ENCODE measurements around the gene CDHR2. TPM values are rescaled to one million over a fixed set of nuclear protein-coding genes. Genes with fewer than 3 reads are reported as not detected.

CDHR2 gene
- total and polyA plus RNA-seq, 2 of the 13 experiments (the other 11 are each of a cell fraction or from before 2014, with no cell fraction given): 17.9 to 20.9 TPM

DNA sequence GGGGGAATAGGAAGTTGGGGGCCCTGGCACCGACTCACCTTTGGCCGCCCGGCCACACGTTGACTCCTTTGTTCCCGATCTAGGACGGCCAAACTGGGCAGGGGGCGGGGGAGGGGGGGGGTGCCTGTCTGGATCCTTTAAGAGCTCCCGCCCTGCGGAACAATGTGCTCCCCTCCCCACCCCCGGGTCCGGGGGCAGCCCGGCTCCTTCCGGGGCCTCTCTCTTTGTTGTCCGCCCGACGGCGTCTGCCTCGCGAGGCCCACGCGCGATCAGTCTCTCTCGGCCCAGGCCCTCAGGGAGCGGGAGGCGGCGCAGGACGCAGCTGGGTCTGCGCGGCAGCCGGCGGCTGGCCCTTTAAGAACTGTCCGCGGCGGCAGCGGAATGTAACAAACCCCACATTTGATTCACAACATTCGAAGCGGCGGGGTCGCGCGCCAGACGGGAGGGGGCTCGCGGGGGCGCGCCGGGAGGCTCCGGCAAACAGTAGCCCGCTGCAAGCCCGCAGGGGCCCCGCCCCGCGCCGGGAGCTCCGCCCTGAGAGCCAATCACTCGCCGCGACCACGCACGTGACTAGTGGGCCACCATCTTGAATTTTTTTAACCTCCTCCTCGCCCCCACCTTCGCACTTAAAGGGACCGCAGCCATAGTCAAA is 12.1 kb upstream of the CDHR2 start, which contains the start of gene RNF44 (continued):
- 0 out of 2 replicates have a peak, but pooled peaks have one; percentile 13 for TF ChIP-seq BORCS8-MEF2B (CRISPR knock-in tag; IDR thresholded peaks at IDR 0.05)
- TF ChIP-seq MAZ (IDR thresholded peaks at IDR 0.05; ENCODE audit: borderline replicate concordance, low read depth, low read length): peak; percentile 97
- TF ChIP-seq MAZ (CRISPR knock-in tag; IDR thresholded peaks at IDR 0.05; ENCODE audit: low read depth): peak; percentile 91
- no peak for TF ChIP-seq KLF13 (CRISPR knock-in tag; IDR thresholded peaks at IDR 0.05)
- no peak for TF ChIP-seq SIX4 (CRISPR knock-in tag; IDR thresholded peaks at IDR 0.05)
- peak; percentile 55; the same call in 1 of the 2 replicates for TF ChIP-seq ZNF879 (CRISPR knock-in tag; IDR thresholded peaks at IDR 0.05)
- TF ChIP-seq SNAPC2 (CRISPR knock-in tag; IDR thresholded peaks at IDR 0.05): 0 out of 2 replicates have a peak, but pooled peaks have one; percentile 21
- TF ChIP-seq, protein P1, sequence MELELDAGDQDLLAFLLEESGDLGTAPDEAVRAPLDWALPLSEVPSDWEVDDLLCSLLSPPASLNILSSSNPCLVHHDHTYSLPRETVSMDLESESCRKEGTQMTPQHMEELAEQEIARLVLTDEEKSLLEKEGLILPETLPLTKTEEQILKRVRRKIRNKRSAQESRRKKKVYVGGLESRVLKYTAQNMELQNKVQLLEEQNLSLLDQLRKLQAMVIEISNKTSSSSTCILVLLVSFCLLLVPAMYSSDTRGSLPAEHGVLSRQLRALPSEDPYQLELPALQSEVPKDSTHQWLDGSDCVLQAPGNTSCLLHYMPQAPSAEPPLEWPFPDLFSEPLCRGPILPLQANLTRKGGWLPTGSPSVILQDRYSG (CRISPR knock-in tag; IDR thresholded peaks at IDR 0.05): 0 out of 2 replicates have a peak, but pooled peaks have one; percentile 17
- TF ChIP-seq SMAD3 (CRISPR knock-in tag; IDR thresholded peaks at IDR 0.05): 0 out of 2 replicates have a peak, but pooled peaks have one; percentile 17
- TF ChIP-seq MATR3 (CRISPR knock-in tag; IDR thresholded peaks at IDR 0.05): no peak
- TF ChIP-seq HIVEP1 (CRISPR knock-in tag; IDR thresholded peaks at IDR 0.05): no peak
- TF ChIP-seq, protein P2, sequence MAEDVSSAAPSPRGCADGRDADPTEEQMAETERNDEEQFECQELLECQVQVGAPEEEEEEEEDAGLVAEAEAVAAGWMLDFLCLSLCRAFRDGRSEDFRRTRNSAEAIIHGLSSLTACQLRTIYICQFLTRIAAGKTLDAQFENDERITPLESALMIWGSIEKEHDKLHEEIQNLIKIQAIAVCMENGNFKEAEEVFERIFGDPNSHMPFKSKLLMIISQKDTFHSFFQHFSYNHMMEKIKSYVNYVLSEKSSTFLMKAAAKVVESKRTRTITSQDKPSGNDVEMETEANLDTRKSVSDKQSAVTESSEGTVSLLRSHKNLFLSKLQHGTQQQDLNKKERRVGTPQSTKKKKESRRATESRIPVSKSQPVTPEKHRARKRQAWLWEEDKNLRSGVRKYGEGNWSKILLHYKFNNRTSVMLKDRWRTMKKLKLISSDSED (CRISPR knock-in tag; IDR thresholded peaks at IDR 0.05): no peak
- TF ChIP-seq, protein P3, sequence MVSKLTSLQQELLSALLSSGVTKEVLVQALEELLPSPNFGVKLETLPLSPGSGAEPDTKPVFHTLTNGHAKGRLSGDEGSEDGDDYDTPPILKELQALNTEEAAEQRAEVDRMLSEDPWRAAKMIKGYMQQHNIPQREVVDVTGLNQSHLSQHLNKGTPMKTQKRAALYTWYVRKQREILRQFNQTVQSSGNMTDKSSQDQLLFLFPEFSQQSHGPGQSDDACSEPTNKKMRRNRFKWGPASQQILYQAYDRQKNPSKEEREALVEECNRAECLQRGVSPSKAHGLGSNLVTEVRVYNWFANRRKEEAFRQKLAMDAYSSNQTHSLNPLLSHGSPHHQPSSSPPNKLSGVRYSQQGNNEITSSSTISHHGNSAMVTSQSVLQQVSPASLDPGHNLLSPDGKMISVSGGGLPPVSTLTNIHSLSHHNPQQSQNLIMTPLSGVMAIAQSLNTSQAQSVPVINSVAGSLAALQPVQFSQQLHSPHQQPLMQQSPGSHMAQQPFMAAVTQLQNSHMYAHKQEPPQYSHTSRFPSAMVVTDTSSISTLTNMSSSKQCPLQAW (CRISPR knock-in tag; IDR thresholded peaks at IDR 0.05): no peak
- TF ChIP-seq, protein P4, sequence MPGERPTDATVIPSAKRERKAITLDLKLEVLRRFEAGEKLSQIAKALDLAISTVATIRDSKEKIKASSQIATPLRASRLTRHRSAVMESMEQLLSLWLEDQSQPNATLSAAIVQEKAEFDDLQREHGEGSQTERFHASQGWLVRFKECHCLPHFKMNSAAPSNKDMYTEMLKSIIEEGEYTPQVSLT (CRISPR knock-in tag; IDR thresholded peaks at IDR 0.05; ENCODE audit: borderline replicate concordance, low read depth): no peak
- 0 out of 2 replicates have a peak, but pooled peaks have one; percentile 49 for TF ChIP-seq PHF20 (CRISPR knock-in tag; IDR thresholded peaks at IDR 0.05)
- TF ChIP-seq, protein P5, sequence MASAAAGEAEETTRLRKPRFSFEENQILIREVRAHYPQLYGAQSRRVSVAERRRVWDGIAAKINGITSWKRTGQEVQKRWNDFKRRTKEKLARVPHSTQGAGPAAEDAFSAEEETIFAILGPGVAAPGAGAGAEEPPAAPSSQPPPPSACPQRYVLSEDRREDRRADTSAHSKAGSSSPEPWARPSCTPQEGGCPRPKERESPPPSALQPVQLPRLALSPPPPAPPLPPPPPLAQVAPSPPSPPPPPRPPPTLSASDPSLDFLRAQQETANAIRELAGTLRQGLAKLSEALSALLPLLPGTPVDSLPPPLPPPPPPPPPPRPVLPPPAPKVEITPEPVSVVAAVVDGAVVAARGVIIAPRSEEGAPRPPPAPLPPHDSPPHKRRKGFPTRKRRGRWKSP (CRISPR knock-in tag; IDR thresholded peaks at IDR 0.05): 0 out of 2 replicates have a peak, but pooled peaks have one; percentile 18
- TF ChIP-seq REPIN1 (CRISPR knock-in tag; IDR thresholded peaks at IDR 0.05; ENCODE audit: borderline replicate concordance, low read depth): peak; percentile 35; the same call in 1 of the 2 replicates
- 0 out of 2 replicates have a peak, but pooled peaks have one; percentile 40 for TF ChIP-seq MED13 (CRISPR knock-in tag; IDR thresholded peaks at IDR 0.05)
- no peak for TF ChIP-seq CHCHD3 (CRISPR knock-in tag; IDR thresholded peaks at IDR 0.05)
- TF ChIP-seq ZNF570 (CRISPR knock-in tag; IDR thresholded peaks at IDR 0.05; ENCODE audit: borderline replicate concordance): no peak
- TF ChIP-seq, protein P6, sequence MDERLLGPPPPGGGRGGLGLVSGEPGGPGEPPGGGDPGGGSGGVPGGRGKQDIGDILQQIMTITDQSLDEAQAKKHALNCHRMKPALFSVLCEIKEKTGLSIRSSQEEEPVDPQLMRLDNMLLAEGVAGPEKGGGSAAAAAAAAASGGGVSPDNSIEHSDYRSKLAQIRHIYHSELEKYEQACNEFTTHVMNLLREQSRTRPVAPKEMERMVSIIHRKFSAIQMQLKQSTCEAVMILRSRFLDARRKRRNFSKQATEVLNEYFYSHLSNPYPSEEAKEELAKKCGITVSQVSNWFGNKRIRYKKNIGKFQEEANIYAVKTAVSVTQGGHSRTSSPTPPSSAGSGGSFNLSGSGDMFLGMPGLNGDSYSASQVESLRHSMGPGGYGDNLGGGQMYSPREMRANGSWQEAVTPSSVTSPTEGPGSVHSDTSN (CRISPR knock-in tag; IDR thresholded peaks at IDR 0.05): no peak
- TF ChIP-seq IRX3 (CRISPR knock-in tag; IDR thresholded peaks at IDR 0.05; ENCODE audit: borderline replicate concordance, low read depth): 0 out of 2 replicates have a peak, but pooled peaks have one; percentile 15
- TF ChIP-seq ZNF652 (CRISPR knock-in tag; IDR thresholded peaks at IDR 0.05; ENCODE audit: borderline replicate concordance, low read depth): peak; percentile 51; the same call in 1 of the 2 replicates

Measured in HepG2 (cell line).